Sigmoid colon (tissue), 7 donors: ENCODE data around the gene ENTPD2. TPM values are rescaled to one million over a fixed set of nuclear protein-coding genes. Genes with fewer than 3 reads are reported as not detected.

Source experiments
- DNase-seq: peaks from one replicate; pipeline ENCODE4 v3.0.0-alpha.2; 2019
- H3K27ac ChIP-seq, 4 donors: fragments of 200-600 bp; sonication (generic); one replicate each; pipeline ENCODE4 v1.5.1; 2016 to 2019; ENCODE audit warnings: mild to moderate bottlenecking in 1 of 4
- H3K27me3 ChIP-seq, 3 donors: fragments of 200-600 bp; sonication (generic); one replicate each; pipeline ENCODE4 v1.5.1; 2019; ENCODE audit warnings: mild to moderate bottlenecking in 1 of 3
- H3K36me3 ChIP-seq, 4 donors: fragments of 200-600 bp; sonication (generic); one replicate each; pipeline ENCODE4 v1.5.1; 2016 to 2019
- H3K4me1 ChIP-seq, 4 donors: fragments of 200-600 bp; sonication (generic); one replicate each; pipeline ENCODE4 v1.5.1; 2017 to 2019
- H3K4me3 ChIP-seq, 4 donors: fragments of 200-600 bp; sonication (generic); one replicate each; pipeline ENCODE4 v1.5.1; 2017 to 2019; ENCODE audit warnings: mild to moderate bottlenecking in 2 of 4, moderate library complexity in 1 of 4
- H3K9me3 ChIP-seq, 4 donors: fragments of 200-600 bp in 3 of 4; sonication (generic) in 3 of 4; one replicate each; pipeline versions ENCODE4 v1.5.1 to v1.6.1; 2013 to 2019
- EP300 ChIP-seq, 4 donors: sonication (generic); formaldehyde crosslinking; IDR thresholded peaks; one replicate each; pipeline ENCODE4 v1.6.1; 2017; ENCODE audit warnings: antibody characterized with exemption in 4 of 4
- POLR2A ChIP-seq, 2 donors: fragments of 450-650 bp; IDR thresholded peaks; one replicate each; pipeline ENCODE4 v1.6.1; 2016; ENCODE audit warnings: antibody characterized with exemption in 2 of 2, mild to moderate bottlenecking in 2 of 2, moderate library complexity in 2 of 2
- POLR2AphosphoS5 ChIP-seq, 4 donors: sonication (generic); formaldehyde crosslinking; IDR thresholded peaks; one replicate each; pipeline ENCODE4 v1.6.1; 2017; ENCODE audit warnings: antibody characterized with exemption in 4 of 4
- WGBS, 2 donors: extraction: QIAGEN DNeasy Blood & Tissue Kit; methylation state at CpG; one replicate each; pipeline ENCODE4 v1.1.7; 2013; 5-methylcytosine and 5-hydroxymethylcytosine counted together
- intact Hi-C: fragments of 100-400 bp; cut with DNase I; formaldehyde crosslinking; loops from one replicate; pipeline ENCODE4 v1.15.1; 2023
- polyA plus RNA-seq, 3 donors: library from polyadenylated mRNA; stranded (reverse); fragments of 200-250 nt; gene quantifications; one replicate each; pipeline ENCODE4 v1.2.3, GENCODE V29; 2013
- total RNA-seq, 4 donors: library from RNA; depleted of rRNA; stranded (reverse); fragments of >200 nt; gene quantifications; one replicate each; pipeline ENCODE4 v1.1.0, GENCODE V29; 2016
- TF ChIP-seq, protein P1 (sequence below), 4 experiments: fragments of 450-650 bp in 3 of 4; fragments of 200-600 bp in 1 of 4; IDR thresholded peaks; one replicate each; pipeline ENCODE4 v1.5.1; 2016 to 2019; ENCODE audit warnings: antibody characterized with exemption in 4 of 4, mild to moderate bottlenecking in 3 of 4, moderate library complexity in 2 of 4
- donor health status: healthy with polysubstance abuse.
- donor health status: Bipolar disorder and iron deficiency.
- donor health status: healthy.

ENTPD2 gene
- total and polyA plus RNA-seq, 7 donors, result 0.92 to 6.4 (median 2.2) TPM; not detected in 1

DNA sequence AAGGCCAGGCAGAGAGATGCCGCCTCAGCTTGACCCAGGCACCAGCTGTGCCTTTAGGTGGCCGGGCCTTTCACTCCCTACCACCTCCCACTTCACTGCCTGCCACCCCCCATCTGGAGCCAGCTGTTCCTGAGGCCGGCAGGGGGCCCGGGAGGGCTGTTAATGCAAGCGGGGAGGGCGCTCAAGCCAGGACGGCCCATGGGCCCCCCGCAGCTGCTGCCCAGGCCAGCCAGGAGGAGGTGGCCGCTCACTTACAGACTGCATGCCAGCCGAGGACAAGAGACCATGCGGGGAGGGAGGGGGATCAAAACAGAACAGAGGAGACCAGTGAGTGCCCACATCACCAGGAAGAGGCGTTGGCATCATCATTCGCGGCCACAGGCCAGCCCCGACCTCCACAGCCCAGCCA lies 30.3 kb downstream of the ENTPD2 start:
- no peaks in the 10 kb centered on the region for H3K36me3 ChIP-seq
- 86 to 90% methylated on average over 15 of the region's 15 CpGs for WGBS, 2 donors
- no peak overlapping the region for H3K4me3 ChIP-seq
- no peaks in the 10 kb centered on the region for H3K27me3 ChIP-seq
- TF ChIP-seq EP300 (IDR thresholded peaks at IDR 0.05) (no peak), POLR2A (IDR thresholded peaks at IDR 0.05) (no peak), POLR2AphosphoS5 (IDR thresholded peaks at IDR 0.05) (no peak)
- TF ChIP-seq, protein P1, sequence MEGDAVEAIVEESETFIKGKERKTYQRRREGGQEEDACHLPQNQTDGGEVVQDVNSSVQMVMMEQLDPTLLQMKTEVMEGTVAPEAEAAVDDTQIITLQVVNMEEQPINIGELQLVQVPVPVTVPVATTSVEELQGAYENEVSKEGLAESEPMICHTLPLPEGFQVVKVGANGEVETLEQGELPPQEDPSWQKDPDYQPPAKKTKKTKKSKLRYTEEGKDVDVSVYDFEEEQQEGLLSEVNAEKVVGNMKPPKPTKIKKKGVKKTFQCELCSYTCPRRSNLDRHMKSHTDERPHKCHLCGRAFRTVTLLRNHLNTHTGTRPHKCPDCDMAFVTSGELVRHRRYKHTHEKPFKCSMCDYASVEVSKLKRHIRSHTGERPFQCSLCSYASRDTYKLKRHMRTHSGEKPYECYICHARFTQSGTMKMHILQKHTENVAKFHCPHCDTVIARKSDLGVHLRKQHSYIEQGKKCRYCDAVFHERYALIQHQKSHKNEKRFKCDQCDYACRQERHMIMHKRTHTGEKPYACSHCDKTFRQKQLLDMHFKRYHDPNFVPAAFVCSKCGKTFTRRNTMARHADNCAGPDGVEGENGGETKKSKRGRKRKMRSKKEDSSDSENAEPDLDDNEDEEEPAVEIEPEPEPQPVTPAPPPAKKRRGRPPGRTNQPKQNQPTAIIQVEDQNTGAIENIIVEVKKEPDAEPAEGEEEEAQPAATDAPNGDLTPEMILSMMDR (IDR thresholded peaks at IDR 0.05), result no peak
- H3K4me1 ChIP-seq, result peaks cover 0 to 24% (median 22%) of the 10 kb centered on the region in 4 donors
- H3K27ac ChIP-seq, result no peak overlapping the region
- DNase-seq, result no peak
- intact Hi-C loops, result no loop called here
- no peaks in the 10 kb centered on the region for H3K9me3 ChIP-seq

DNA sequence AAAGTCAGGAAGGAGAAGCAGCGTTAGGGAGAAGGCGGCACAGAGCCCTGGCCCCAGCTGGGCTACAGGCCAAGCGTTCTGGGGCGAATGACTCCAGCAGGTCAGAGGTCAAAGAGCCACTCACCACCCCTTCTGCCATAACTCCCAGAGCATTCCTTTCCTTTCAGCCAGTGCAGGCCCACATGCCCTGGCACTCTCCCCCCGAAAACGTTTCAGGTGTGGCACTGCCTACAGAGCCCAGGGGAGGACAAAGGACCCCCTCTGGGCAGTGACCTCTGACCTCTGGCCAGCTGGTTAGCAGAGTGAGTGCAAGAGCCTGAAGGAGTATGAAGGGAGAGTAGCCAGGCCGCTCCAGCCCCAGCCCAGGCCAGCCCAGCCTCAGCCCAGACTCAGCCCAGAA lies 30.7 kb downstream of the ENTPD2 start:
- intact Hi-C loops, result no loop called here
- DNase-seq, result no peak
- no peaks in the 10 kb centered on the region for H3K36me3 ChIP-seq
- TF ChIP-seq, protein P1 (IDR thresholded peaks at IDR 0.05), result no peak
- no peak for TF ChIP-seq POLR2AphosphoS5 (IDR thresholded peaks at IDR 0.05)
- no peak for TF ChIP-seq POLR2A (IDR thresholded peaks at IDR 0.05)
- TF ChIP-seq EP300 (IDR thresholded peaks at IDR 0.05), result no peak
- H3K27me3 ChIP-seq, result no peaks in the 10 kb centered on the region
- 53 to 82% methylated on average over 7 of the region's 7 CpGs for WGBS, 2 donors
- H3K4me3 ChIP-seq, result no peak overlapping the region
- no peak overlapping the region for H3K27ac ChIP-seq
- no peaks in the 10 kb centered on the region for H3K9me3 ChIP-seq
- H3K4me1 ChIP-seq, result peaks cover 0 to 21% (median 19%) of the 10 kb centered on the region in 4 donors

DNA sequence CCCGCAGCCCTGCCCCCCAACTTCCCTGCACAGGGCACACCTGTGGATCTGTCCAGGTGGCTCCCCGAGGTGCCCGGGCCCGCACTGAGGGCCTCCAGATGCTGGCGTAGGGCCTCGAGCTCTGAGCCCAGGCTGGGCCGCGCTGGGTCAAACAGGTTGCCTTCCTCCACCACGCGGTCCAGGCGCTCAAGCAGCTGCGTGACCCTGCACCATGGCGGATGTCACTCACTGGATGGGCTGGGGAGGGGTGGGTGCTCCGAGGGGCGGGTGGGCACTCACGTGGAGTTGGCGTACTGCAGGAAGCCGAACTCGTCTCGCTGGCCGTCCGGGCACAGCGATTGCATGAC lies 31.2 kb downstream of the ENTPD2 start:
- Histone ChIP-seq H3K4me1 (peaks cover 0 to 21% (median 18%) of the 10 kb centered on the region in 4 donors), H3K9me3 (no peaks in the 10 kb centered on the region), H3K4me3 (no peak overlapping the region), H3K36me3 (peaks cover 0 to 4% (median 2%) of the 10 kb centered on the region in 4 donors), H3K27me3 (no peaks in the 10 kb centered on the region), H3K27ac (no peak overlapping the region)
- TF ChIP-seq POLR2AphosphoS5 (IDR thresholded peaks at IDR 0.05), result no peak
- TF ChIP-seq, protein P1 (IDR thresholded peaks at IDR 0.05), result no peak
- TF ChIP-seq POLR2A (IDR thresholded peaks at IDR 0.05), result no peak
- TF ChIP-seq EP300 (IDR thresholded peaks at IDR 0.05), result no peak
- WGBS, 2 donors, result 78 to 92% methylated on average over 23 of the region's 23 CpGs
- no peak for DNase-seq
- intact Hi-C loops, result no loop called here

DNA sequence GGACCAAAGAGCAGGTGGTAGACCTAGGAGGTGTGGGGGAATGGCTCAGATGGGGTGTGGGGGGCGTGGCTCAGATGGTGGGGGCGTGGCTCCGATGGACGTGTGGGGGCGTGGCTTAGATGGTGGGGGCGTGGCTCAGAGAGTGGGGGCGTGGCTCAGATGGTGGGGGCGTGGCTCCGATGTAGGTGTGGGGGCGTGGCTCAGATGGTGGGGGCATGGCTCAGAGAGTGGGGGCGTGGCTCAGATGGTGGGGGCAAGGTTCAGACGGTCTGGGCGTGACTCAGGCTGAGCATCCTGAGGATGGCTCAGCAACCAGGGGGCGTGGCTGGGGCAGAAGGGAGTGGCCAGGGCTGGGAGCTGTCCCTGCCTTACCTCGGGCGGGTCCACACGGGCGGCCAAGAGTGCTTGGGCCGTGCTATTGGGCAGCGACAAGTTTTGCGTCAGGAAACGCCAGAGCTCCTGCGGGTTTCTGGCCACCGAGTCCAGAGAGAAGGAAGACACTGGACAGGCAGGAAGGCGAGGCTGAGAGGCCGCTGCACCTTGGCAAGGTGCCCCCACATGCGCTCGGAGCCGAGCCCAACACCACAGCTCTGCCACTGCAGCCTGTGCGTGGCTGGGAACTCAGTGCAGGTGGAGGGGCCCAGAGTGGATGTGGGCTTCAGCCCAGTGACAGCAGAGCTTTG lies 31.7 kb downstream of the ENTPD2 start:
- H3K27me3 ChIP-seq, result no peaks in the 10 kb centered on the region
- DNase-seq, result no peak
- H3K27ac ChIP-seq, result no peak overlapping the region
- H3K4me1 ChIP-seq, result peaks cover 0 to 16% (median 13%) of the 10 kb centered on the region in 4 donors
- TF ChIP-seq POLR2A (IDR thresholded peaks at IDR 0.05) (peak in 1 of 2 donors; percentile 22), POLR2AphosphoS5 (IDR thresholded peaks at IDR 0.05) (peak in 1 of 4 donors; percentile 31), EP300 (IDR thresholded peaks at IDR 0.05) (no peak)
- peaks cover 0 to 10% (median 3%) of the 10 kb centered on the region in 4 donors for H3K36me3 ChIP-seq
- WGBS, 2 donors, result 12 to 55% methylated on average over 30 of the region's 30 CpGs
- no peak overlapping the region for H3K4me3 ChIP-seq
- intact Hi-C loops, result no loop called here
- H3K9me3 ChIP-seq, result no peaks in the 10 kb centered on the region

DNA sequence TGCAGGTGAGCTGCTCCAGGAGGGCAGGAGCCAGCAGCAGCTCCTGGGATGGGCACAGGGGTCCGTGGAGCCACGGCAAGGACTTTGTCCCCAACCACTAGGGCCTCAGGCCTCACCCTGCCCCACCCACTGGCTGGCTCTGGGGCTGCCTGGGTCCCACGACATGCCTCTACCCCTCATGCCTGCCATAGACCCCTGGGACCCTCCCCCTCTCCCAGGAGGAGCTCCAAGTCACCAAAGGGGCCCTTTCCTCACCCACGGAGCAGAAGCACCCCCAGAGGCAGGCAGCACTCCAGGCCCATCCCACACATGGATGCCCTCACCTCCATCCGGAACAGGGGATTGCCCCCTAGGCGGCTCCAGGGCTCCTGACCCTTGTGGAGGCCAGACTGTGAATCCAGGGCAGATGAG lies 32.3 kb downstream of the ENTPD2 start:
- Histone ChIP-seq H3K27ac (no peak overlapping the region), H3K4me3 (no peak overlapping the region), H3K4me1 (peaks cover 0 to 10% (median 7%) of the 10 kb centered on the region in 4 donors), H3K36me3 (peaks cover 0 to 15% (median 3%) of the 10 kb centered on the region in 4 donors), H3K9me3 (no peaks in the 10 kb centered on the region), H3K27me3 (no peaks in the 10 kb centered on the region)
- WGBS, 2 donors, result 33 to 82% methylated on average over 6 of the region's 6 CpGs
- no peak for DNase-seq
- intact Hi-C loops, result no loop called here
- TF ChIP-seq POLR2AphosphoS5 (IDR thresholded peaks at IDR 0.05) (no peak), EP300 (IDR thresholded peaks at IDR 0.05) (no peak), POLR2A (IDR thresholded peaks at IDR 0.05) (no peak)
- TF ChIP-seq, protein P1 (IDR thresholded peaks at IDR 0.05), result no peak
